HUDEP-2 (cell line): ENCODE measurements around the gene ZNF502.
A peak's percentile ranks its signal among the peaks of the same experiment; 100 is the strongest.

ENCODE experiments used
- DNase-seq, 76 experiments: peaks; one replicate each; lab custom pipeline; 2025; ENCODE audit not compliant: unreplicated experiment in 76 of 76; lab: John Stamatoyannopoulos, UW

The ZNF502 gene

GRCh38 chr3:44764248-44764647 lies 51.8 kb downstream of the ZNF502 start:
- DNase-seq: no peak

- DNase-seq: no peak
These were observed 59.1 kb downstream of the ZNF502 start for GRCh38 chr3:44771424-44772098.

GRCh38 chr3:44772099-44772442 lies 59.6 kb downstream of the ZNF502 start:
- peak in 1 of 76 experiments; percentile 1 for DNase-seq
